Erythroblast (primary cell): ENCODE measurements around the gene AJM1.

ENCODE experiments used
- GATA1 ChIP-seq: IDR thresholded peaks from 2 replicates; pipeline ENCODE4 v1.6.1; 2011; ENCODE audit warnings: low read depth, mild to moderate bottlenecking, control low read depth, low read length, moderate library complexity
- POLR2A ChIP-seq: IDR thresholded peaks from 2 replicates; pipeline ENCODE4 v1.6.1; 2011; ENCODE audit warnings: mild to moderate bottlenecking, low read length

DNA sequence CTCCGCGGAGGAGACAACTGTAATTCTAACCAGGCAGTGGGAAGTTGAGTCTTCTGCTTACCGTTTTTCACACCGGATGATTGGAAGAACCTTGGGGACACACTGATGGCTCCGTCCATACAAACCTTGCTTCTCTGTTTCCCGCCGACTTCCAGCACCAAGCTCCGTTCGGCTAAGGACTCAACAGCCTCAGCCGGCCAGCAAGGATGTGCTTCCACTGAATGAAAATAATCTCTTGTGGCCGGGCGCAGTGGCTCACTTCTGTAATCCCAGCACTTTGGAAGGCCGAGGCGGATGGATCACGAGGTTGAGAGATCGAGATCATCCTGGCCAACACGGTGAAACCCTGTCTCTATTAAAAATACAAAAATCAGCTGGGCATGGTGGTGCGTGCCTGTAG, 25.6 kb downstream of the AJM1 start:
- TF ChIP-seq POLR2A (no peak), GATA1 (no peak)
